HepG2 (cell line): ENCODE measurements around the gene APRT. TPM values are rescaled to one million over a fixed set of nuclear protein-coding genes. Genes with fewer than 3 reads are reported as not detected.
A peak's percentile ranks its signal among the peaks of the same experiment; 100 is the strongest.

Experiments
- FOSL1 ChIP-seq: sonication (generic); formaldehyde crosslinking; IDR thresholded peaks from 2 replicates; pipeline ENCODE4 v1.9.0; 2021; ENCODE audit warnings: missing genetic modification reagents, borderline replicate concordance
- HIVEP1 ChIP-seq: sonication (generic); formaldehyde crosslinking; IDR thresholded peaks from 2 replicates; pipeline ENCODE4 v1.4.0; 2020; ENCODE audit warnings: mild to moderate bottlenecking, missing genetic modification reagents
- ISX ChIP-seq: sonication (generic); formaldehyde crosslinking; conservative IDR thresholded peaks from 2 replicates; pipeline ENCODE4 v1.5.0; 2020; ENCODE audit warnings: missing genetic modification reagents
- KDM5B ChIP-seq: sonication (generic); formaldehyde crosslinking; IDR thresholded peaks from 2 replicates; pipeline ENCODE4 v1.4.0; 2020; ENCODE audit warnings: missing genetic modification reagents, mild to moderate bottlenecking, borderline replicate concordance
- NFAT5 ChIP-seq: sonication (generic); formaldehyde crosslinking; IDR thresholded peaks from 2 replicates; pipeline ENCODE4 v1.4.0; 2020; ENCODE audit warnings: missing genetic modification reagents
- PLRG1 ChIP-seq: fragments of 450-650 bp; conservative IDR thresholded peaks from 2 replicates; pipeline ENCODE4 v1.6.1; 2016
- PRPF4 ChIP-seq: fragments of 200-400 bp; formaldehyde crosslinking; IDR thresholded peaks from 2 replicates; pipeline ENCODE4 v1.6.1; 2016; ENCODE audit warnings: low read length, low read depth; ENCODE audit not compliant: poor library complexity, severe bottlenecking
- ZFY ChIP-seq: sonication (generic); formaldehyde crosslinking; IDR thresholded peaks from 2 replicates; pipeline ENCODE4 v1.4.0; 2020; ENCODE audit warnings: missing genetic modification reagents
- ZMYM4 ChIP-seq: sonication (generic); formaldehyde crosslinking; IDR thresholded peaks from 2 replicates; pipeline ENCODE4 v1.8.1; 2023; ENCODE audit warnings: mild to moderate bottlenecking, missing genetic modification reagents
- ZNF224 ChIP-seq: sonication (generic); formaldehyde crosslinking; IDR thresholded peaks from 2 replicates; pipeline ENCODE4 v1.5.0; 2020; ENCODE audit warnings: mild to moderate bottlenecking, missing genetic modification reagents
- polyA plus RNA-seq, 8 experiments: library from polyadenylated mRNA; depleted of rRNA in 3 of 8; stranded (reverse) in 7 of 8; unstranded in 1 of 8; fragments of >200 nt; fragmentation: Illumina TruSeq in 4 of 8; extraction: Trizol in 4 of 8; gene quantifications; 2 replicates each; pipeline versions ENCODE4 v1.2.1 to v1.2.3, GENCODE V29; 2011 to 2016; ENCODE audit warnings: low read depth in 4 of 8, missing spikeins in 1 of 8, mixed read lengths in 1 of 8; ENCODE audit not compliant: insufficient read depth in 1 of 8
- total RNA-seq, 5 experiments: library from RNA; depleted of rRNA; stranded (reverse); fragments of >200 nt; fragmentation: Illumina TruSeq; extraction: Trizol; gene quantifications; 2 replicates each; pipeline ENCODE4 v1.2.3, GENCODE V29; 2016; ENCODE audit warnings: low read depth in 1 of 5
- TF ChIP-seq, protein P1 (sequence below): sonication (generic); formaldehyde crosslinking; IDR thresholded peaks from 2 replicates; pipeline ENCODE4 v1.5.1; 2020; ENCODE audit warnings: missing genetic modification reagents, mild to moderate bottlenecking, borderline replicate concordance
- TF ChIP-seq, protein P2 (sequence below): sonication (generic); formaldehyde crosslinking; IDR thresholded peaks from 2 replicates; pipeline ENCODE4 v1.4.0; 2020; ENCODE audit warnings: mild to moderate bottlenecking, missing genetic modification reagents
- TF ChIP-seq, protein P3 (sequence below): IDR thresholded peaks from 2 replicates; pipeline ENCODE4 v1.6.1; 2016; ENCODE audit warnings: missing biosample characterization, missing genetic modification reagents, low read depth
- TF ChIP-seq, protein P4 (sequence below): sonication (generic); formaldehyde crosslinking; IDR thresholded peaks from 2 replicates; pipeline ENCODE4 v1.4.0; 2020; ENCODE audit warnings: mild to moderate bottlenecking, low read depth, missing genetic modification reagents

The APRT gene
- total and polyA plus RNA-seq, 2 of the 13 experiments (the other 11 are each of a cell fraction or from before 2014, with no cell fraction given): 155 to 242 TPM

GRCh38 chr16:88856828-88857727 lies 45.4 kb upstream of the APRT start, which contains the start of the genes GALNS and TRAPPC2L (continued):
- TF ChIP-seq ZMYM4 (CRISPR knock-in tag): peak; percentile 53; the same call in 1 of the 2 replicates
- TF ChIP-seq FOSL1 (CRISPR knock-in tag): no peak; the same call in 1 of the 2 replicates
- no peak for TF ChIP-seq ZNF224
- peak; percentile 74 for TF ChIP-seq ZFY (CRISPR knock-in tag)
- TF ChIP-seq PLRG1: no peak
- TF ChIP-seq ISX (CRISPR knock-in tag): peak; percentile 25; the same call in 1 of the 2 replicates
- TF ChIP-seq, protein P1, sequence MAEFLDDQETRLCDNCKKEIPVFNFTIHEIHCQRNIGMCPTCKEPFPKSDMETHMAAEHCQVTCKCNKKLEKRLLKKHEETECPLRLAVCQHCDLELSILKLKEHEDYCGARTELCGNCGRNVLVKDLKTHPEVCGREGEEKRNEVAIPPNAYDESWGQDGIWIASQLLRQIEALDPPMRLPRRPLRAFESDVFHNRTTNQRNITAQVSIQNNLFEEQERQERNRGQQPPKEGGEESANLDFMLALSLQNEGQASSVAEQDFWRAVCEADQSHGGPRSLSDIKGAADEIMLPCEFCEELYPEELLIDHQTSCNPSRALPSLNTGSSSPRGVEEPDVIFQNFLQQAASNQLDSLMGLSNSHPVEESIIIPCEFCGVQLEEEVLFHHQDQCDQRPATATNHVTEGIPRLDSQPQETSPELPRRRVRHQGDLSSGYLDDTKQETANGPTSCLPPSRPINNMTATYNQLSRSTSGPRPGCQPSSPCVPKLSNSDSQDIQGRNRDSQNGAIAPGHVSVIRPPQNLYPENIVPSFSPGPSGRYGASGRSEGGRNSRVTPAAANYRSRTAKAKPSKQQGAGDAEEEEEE (CRISPR knock-in tag): no peak
- TF ChIP-seq, protein P2, sequence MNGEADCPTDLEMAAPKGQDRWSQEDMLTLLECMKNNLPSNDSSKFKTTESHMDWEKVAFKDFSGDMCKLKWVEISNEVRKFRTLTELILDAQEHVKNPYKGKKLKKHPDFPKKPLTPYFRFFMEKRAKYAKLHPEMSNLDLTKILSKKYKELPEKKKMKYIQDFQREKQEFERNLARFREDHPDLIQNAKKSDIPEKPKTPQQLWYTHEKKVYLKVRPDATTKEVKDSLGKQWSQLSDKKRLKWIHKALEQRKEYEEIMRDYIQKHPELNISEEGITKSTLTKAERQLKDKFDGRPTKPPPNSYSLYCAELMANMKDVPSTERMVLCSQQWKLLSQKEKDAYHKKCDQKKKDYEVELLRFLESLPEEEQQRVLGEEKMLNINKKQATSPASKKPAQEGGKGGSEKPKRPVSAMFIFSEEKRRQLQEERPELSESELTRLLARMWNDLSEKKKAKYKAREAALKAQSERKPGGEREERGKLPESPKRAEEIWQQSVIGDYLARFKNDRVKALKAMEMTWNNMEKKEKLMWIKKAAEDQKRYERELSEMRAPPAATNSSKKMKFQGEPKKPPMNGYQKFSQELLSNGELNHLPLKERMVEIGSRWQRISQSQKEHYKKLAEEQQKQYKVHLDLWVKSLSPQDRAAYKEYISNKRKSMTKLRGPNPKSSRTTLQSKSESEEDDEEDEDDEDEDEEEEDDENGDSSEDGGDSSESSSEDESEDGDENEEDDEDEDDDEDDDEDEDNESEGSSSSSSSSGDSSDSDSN: peak; percentile 83
- TF ChIP-seq, protein P3, sequence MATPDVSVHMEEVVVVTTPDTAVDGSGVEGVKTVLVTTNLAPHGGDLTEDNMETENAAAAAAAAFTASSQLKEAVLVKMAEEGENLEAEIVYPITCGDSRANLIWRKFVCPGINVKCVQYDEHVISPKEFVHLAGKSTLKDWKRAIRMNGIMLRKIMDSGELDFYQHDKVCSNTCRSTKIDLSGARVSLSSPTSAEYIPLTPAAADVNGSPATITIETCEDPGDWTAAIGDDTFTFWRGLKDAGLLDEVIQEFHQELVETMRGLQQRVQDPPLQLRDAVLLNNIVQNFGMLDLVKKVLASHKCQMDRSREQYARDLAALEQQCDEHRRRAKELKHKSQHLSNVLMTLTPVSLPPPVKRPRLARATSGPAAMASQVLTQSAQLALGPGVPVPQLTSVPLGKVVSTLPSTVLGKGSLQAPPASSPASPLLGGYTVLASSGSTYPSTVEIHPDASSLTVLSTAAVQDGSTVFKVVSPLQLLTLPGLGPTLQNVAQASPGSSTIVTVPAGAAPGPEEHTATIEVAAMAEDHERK: peak; percentile 60; the same call in 1 of the 2 replicates
- peak; percentile 55; the same call in 1 of the 2 replicates for TF ChIP-seq HIVEP1 (CRISPR knock-in tag)
- peak; percentile 89 for TF ChIP-seq KDM5B (CRISPR knock-in tag)
- no peak for TF ChIP-seq PRPF4
- TF ChIP-seq, protein P4, sequence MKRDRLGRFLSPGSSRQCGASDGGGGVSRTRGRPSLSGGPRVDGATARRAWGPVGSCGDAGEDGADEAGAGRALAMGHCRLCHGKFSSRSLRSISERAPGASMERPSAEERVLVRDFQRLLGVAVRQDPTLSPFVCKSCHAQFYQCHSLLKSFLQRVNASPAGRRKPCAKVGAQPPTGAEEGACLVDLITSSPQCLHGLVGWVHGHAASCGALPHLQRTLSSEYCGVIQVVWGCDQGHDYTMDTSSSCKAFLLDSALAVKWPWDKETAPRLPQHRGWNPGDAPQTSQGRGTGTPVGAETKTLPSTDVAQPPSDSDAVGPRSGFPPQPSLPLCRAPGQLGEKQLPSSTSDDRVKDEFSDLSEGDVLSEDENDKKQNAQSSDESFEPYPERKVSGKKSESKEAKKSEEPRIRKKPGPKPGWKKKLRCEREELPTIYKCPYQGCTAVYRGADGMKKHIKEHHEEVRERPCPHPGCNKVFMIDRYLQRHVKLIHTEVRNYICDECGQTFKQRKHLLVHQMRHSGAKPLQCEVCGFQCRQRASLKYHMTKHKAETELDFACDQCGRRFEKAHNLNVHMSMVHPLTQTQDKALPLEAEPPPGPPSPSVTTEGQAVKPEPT (CRISPR knock-in tag): 0 out of 2 replicates have a peak, but pooled peaks have one; percentile 56
- no peak; the same call in 1 of the 2 replicates for TF ChIP-seq NFAT5 (CRISPR knock-in tag)
